Measurements from ENCODE around the gene PCBP3.
"Not testable (repeated sequence)": the region's sequence is repeated elsewhere in the genome, so short reads cannot be mapped to it uniquely, and the experiment has no call there.

Gene PCBP3

DNA sequence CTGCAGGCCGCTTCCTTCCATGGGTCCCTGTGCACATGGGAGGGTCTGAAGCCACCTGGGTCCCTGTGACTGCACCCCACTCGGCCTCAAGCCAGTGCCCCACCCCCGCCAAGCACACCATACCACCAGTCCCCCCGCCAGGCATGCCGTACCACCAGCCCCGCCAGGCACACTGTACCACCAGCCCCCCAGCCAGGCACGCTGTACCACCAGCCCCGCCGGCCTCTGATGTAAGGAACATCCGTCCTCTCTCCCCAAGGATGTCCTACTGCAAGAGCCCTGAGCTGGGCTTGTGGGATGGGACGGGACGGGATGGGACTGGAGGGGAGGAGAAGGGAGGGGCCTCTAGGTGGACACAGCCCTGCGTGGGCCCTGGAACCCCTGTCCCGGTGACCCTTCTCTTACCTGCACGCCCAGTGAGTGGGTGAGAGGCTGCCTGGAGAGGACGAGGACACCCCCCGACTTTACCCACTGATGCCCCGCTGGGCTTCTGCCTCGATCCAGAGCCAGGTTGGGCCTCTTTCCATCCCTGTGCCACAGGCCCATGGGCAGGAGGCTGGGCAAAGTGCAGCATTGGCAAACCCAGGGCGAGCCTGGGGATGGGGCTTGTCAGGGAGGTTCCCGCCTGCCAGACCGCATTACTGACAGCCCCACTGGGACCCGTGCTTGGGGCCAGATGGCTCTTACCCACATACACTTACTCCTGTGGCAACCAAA is 297.3 kb downstream of the PCBP3 start:
- DNase-seq: no peak

DNA sequence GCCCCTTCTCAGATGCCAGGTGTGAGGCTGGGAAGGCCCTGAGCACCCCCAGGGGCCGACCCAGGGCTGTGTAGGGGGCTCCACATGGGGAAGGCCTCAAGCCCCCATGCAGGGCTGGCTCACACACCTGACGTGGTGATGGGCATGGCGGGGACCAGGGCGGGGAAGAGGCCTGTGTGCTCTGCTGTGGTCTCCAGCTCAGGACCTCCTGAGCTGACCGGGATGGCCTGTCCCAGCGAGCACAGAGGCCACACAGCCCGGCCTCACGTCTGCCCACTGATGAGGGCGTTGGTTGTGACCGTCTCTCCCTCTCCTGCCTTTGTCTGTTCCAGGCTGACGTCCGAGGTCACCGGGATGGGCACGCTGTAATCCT is 297.8 kb downstream of the PCBP3 start:
- DNase-seq: no peak

DNA sequence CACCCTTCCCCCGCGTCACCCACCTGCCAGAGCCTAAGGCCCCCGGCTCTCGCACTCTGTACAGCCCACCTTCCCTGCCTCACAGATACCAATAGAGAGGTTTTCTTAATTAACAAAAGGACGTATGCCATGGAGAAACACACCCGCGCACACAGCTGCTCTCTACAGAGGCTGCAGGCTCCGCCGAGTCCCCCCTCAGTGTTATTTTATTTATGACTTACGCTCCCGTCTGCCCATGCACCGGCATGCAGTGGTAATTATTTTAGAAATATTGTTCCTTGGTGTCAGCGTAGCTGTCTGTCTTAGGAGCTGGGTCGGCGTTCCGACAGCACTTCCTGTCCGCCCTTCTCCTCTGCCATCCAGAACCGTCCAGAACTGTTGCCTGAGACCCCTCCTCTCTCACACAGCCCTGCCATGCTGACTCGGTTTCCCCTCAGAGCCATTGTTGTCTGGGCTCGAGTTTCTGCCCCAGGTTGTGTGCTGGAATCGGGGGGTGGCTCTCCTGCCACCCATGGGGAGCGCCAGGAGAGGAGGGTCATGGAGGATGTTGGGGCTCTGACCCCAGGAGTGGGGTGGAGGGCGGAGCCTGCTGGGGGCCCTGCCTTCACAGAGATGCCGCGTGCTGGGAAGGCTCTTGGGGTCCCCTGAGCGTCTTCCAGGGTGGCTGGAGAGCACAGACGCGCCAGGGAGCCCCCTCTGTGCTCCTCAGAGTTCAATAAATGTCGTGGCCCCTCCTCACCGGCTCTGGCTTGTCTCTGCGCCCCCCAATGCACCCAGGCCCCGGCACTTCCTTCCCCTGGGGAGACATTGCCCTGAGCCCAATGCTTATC is 298.4 kb downstream of the PCBP3 start:
- no peak for DNase-seq

DNA sequence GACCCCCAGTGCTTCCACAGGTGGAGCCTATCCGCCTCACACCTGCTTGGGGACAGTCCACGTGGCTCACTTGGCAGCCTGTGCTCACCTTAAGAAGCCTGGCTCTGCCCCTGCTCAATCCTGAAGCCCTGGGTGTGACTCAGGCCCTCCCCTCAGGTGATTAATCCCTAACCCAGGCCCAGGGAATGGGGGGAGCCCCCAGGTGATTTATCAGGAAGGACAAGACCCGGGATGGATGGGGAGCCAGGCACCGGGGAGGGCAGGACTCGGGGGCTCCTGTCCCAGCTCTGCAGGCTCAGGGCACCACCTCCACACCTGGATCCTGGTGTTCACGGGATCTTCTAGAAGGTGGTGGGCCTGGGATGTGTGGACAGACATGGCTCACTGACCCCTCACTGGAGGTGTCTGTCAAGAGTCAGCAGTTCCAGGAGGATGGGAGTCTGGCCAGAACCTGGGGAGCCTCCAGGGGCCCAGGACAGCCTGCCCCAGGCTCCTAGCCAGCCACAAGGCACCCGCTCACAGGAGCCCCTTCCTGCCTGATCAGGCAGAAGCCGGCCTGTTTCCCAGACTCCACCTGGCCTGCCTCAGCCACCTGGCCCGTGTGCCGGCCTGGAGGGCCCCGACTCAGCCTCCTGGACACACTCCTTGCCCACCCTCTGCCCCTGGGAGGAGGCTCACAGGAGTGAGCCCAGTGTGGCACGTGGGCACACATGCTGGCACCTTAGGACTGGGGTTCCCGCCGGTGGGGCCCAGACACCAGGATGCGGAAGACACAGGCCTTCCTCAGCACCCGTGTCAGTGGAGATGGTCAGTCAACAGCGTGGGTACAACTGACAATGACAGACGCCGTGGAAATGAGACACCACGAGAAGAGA is 299.5 kb downstream of the PCBP3 start:
- DNase-seq: no peak

DNA sequence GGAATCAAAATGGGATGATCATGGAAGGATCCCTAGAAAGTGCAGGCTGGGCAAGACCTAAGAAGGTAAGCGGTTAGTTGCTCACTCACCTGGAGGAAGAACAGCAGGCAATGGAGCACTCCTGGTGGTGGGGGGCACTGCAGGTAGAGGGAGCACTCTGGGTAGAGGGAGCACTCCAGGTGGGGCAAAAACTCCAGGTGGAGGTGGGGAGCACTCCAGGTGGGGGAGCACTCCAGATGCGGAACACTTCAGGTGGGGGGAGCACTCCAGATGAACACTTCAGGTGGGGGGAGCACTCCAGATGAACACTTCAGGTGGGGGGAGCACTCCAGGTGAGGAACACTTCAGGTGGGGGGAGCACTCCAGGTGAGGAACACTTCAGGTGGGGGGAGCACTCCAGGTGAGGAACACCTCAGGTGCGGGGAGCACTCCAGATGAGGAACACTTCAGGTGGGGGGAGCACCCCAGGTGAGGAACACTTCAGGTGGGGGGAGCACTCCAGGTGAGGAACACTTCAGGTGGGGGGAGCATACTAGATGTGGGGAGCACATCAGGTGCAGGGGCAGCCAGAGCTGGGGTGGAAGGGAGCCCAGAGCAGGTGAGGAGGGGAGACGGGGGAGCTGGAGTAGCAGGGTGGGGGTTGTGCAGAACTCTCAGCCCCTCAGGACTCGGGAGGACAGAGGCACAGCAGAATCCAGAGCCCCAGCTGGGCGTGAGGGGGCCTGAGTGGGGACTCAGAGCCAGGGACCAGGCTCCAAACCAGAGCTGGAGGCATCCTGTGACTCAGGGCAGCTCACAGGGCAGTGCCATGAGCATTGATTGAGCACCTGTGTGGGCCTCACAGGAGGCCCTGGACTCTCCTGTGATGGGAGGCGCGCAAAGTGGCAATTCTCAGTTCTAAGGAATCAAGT is 300.4 kb downstream of the PCBP3 start:
- no peak for DNase-seq

DNA sequence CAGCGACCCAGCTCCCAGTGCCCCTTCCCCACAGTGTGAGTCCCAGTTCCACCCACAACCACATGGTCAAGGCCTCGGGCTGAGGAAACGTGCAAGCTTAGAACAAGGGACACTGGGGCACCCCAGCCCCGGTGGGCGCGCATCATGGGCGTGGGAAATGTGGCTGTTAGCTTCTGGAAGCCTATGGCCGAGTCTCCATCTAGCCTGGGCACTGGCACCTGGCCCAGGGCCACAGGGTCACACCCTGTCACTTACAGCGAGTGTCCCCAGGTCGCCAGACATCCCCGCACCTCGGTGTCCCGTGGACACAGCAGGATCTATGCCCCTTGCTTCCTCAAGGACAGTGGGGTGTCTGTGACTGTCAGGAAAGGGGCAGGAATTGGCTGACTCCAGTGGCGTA is 301.1 kb downstream of the PCBP3 start:
- DNase-seq: no peak

DNA sequence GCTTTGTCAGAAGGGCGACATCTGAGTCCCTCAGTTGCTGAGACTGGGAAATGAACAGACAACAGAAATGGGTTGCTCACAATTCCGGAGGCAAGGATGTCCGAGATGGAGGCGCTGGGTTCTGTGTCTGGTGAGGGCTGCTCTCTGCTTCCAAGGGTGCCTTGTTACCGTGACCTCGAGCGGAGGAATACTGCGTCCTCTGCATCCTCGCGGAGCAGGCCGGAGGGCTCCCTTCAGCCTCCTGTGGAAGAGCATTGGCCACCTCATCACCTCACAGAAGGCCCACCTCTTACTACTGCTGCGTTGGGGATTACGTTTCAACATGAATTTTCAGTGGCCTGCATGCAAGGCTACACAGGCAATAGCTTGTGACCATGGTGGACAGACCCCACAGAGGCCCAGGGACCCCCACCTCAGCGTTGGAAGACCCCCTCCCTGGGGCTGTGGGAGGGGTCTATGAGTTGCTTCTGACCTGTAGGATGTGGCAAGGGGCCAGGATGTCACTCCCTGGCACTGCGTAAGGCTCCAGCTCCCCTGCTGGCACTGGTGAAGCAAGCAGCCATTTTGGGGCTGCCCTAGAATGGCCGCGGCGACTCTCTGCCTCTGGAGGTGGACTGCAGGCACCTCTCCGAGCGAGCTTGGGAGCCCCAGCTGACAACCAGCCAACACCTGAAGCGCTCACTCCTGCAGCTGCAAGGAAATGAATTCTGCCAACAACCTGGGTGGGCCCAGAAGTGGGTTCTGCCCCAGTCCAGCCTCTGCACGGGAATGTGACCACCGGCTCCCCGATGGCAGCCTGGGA is 301.7 kb downstream of the PCBP3 start:
- DNase-seq: no peak

DNA sequence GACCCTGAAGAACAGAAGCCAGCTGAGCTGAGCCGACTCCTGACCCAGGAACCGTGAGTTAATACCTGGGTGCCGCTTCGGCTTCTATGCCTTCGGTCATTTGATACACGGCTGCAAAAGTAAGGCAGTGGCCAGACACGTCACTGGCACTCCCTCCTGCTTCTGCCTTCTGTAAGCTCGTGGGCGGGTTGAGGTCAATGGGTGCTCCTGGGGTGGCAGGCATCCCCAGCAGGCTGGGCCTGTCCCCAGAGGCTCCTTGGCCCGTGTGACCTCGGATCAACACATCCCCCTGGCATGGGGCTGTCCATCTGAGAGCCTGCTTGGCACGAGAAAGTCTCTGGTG is 302.3 kb downstream of the PCBP3 start:
- DNase-seq: no peak

DNA sequence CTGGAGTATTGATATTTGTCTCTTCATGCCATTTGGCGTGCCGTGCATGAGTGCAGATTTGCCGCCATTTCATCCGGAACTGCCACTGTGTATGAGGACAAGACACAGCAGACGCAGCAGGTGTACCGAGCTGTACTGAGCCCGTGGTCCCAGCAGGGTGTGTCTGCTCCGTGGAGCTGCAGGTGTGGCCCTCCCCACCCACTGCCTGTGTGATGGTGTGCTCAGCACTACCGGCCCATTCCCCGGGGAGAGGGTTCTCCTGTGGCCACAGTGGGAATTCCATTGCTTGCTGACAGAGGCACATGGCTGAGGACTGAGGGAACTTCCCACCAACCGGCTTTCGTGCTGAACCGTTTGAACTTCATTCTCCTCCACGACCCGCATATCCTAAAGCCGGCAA is 303.8 kb downstream of the PCBP3 start:
- no peak for DNase-seq

DNA sequence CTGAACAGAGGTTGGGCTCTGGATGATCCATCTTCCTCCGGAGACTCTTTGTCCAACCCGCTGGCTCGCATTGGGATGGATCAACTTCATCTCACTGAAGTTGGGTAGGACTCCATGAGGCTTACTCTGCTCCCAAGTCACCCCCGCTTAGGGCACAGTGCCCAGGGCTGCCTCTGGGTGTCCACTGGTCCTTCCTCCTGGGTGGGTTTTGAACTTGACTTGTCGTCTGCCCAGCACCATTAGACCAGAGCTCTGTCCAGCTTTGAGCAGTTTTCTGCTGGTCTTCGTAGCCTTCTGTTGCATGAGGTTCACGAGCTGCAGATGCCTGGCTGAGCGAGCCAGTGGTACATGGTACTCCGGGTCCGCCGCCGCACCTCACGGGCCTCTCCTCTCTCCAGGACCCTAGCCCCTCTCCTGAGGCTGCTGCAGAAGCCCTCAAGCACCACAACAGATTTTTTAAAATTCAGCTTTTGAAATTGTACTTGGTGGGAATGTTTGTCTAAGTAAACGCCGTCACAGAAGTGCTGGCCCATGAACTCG is 304.3 kb downstream of the PCBP3 start:
- DNase-seq: no peak

DNA sequence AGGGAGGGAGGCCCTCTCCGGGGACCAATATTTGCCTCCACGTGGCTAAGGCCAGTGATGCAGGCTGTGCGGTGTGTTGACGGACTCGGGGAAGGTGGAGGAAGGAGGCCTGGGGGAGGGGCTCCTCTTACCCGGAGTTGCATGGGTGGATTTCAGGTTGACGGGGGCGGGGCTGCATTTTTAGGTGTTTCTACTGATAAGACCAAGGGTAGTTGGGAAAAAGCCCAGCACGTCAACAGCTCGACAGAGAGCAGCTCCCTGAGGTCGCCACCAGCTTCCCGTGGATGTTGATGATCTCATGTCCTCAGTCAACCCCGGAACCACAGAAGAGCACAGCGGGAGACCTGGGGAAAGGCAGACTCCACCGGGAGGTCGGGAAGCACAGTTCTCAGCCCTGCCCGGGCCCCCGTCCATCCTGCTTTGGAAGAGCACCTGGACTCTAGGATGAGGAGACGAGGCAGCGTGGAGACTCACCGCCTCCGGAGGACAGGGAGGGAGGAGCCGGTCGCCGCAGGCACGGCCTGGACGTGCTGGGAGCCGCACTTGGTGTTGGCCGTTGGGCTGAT is 305.1 kb downstream of the PCBP3 start:
- DNase-seq: no peak

DNA sequence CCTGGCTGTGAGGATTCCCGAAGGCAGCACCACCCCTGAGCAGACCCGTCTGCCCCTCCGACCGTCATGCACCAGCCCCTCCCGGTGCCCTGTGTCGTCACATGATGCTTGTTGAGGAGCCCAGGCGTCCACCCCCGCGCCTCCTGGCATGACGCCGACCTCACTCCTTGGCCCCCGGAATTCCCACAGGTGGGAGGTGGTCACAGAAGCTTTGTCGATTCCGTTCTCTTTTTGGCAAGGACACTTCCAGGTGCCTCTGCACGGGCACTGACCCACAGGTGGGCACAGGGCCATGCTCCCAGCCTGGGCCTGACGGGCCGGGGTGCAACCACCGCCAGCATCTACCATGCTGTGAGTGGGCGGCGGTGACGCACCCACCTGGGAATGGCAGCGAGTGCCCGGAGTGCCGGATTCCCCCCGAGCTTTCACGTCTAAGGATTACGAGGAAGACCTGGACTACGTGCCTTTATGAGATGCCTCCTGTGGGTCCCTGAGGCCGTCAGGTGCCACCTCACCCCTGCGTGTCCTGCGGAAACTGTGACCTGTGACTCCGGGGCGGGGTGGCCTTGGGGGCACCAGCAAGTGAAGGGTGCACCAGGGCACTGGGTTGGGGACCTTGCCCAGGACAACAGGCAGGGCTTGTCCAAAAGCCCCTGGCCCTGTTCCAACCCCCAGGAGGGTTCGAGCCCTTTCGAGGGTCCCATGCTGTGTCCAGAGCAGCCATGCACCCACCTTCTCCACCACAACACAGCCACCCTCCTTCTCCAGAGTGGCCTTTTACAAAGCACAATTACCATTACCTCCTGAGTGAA is 306.6 kb downstream of the PCBP3 start:
- no peak for DNase-seq

DNA sequence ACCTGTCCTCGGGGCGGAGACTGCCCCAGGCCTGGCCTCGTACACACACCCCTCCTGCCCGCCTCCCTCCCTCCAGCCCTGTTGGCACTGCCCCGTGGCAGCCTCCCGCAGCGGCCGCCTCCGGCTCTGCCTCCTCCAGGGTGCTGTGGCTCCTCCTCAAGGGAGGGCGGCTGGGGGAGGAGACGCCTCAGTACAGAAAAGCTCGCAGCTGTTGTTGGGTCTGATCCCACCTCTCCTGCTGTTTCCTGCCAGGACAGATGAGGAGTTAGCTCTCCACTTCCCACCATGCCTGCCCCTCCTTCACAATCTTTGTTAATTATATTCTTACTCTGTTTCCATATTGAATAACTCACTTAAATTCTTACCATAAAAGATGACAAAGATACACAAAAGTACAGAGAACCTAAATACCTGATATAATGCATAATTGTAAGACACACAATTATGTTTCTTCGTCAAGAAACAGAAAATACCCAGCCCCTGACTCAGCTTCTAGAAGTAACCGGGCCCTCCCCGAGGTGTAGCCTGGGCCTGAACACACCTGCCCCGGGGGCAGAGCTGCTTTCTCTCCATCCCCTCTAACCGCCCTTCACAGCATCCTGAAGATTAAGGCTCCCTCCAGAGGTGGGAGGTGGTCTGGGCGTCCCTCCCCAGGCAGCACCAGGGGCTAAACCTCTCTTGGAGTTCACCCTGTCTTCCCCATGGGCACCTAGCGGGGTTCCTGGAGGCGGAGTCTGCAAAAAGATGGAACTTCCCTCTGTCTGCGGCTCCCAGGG is 307.4 kb downstream of the PCBP3 start:
- no peak for DNase-seq

DNA sequence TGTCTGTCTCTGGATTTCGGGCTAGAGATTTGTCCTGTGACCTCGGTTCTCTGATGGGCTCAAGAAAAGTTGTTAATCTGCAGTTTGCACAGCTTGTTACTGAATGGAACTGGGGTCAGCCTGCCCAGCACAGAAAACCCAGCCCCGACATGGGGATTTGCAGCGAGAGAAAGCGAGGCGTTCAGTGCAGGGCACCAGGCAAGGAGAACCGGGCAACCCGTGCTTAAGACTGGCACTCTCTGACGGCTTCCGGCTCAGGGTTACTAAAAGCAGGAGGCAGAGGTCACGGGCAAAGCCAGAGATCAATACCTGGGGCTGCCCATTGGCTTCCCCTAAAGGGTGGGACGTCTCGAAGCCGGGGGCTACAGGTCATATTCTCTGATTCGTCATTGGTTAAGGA is 308.2 kb downstream of the PCBP3 start:
- DNase-seq: no peak

DNA sequence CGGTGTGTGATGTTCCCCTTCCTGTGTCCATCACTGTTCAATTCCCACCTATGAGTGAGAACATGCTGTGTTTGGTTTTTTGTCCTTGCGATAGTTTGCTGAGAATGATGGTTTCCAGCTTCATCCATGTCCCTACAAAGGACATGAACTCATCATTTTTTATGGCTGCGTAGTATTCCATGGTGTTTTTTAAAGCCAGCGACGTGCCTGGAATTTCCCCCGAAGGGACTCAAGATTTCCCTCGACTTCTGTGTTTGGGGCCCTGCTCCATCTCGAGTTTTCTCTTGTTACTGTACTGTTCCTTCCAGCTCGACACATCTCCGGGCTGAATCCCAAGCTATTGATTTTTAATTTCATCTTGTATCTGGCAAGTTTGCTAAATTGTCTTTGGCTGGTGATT is 309.0 kb downstream of the PCBP3 start:
- DNase-seq: not testable (repeated sequence)

DNA sequence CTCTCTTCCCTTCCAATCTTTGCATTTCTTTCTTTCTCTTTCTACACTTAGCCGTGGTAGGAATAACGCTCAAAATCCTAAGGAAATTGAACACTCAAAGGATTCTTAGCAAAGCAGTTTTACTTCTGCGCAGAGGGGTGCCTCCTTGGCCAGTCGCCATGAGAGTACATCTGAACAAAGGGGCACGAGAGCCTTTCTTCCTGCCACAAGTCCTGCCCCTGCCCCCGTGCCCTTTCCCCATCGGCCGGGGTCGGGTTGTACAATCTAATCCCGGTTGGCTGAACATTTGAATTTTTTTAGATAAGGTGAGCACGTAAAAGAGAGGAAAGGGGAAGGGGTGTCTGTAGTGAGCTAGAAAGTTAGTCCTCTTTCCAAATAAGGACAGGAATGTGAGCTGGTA is 309.4 kb downstream of the PCBP3 start:
- DNase-seq: no peak

DNA sequence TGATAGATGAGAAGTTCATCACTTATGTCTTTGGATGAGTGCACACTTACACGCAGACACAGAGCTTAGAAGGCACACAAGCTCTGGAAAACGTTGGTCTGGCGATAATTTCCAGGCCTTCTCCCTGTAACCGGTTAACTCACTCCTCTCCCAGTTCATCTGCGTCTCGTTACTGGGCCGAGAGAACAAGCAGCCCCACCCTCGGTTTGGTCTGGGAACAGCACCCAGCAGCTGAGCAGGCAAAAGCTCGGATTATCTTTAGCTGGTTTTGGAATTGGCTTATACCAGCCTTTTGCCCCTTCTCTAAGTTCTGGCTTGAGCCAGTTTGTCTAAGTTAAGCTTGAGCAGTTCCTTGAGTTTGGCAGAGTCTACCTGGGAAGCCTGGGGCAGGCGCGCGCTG is 310.7 kb downstream of the PCBP3 start:
- no peak for DNase-seq

DNA sequence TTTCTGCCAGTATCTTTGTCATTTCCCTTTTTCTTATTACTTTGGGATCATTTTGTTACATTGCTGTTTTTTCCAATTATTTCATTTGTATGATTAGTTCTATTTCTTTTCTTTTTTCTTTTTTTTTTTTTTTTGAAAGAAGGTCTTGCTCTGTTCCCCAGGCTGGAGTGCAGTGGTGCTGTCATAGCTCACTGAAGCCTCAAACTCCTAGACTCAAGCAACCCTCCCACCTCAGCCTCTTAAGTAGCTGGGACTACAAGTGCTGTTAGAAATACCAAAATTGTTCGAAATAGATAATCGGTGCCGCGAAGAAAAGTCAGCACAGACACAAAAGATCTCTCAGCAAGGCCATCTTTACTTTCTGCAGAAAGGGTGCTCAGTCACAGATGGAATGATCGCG is 311.4 kb downstream of the PCBP3 start:
- DNase-seq: no peak

DNA sequence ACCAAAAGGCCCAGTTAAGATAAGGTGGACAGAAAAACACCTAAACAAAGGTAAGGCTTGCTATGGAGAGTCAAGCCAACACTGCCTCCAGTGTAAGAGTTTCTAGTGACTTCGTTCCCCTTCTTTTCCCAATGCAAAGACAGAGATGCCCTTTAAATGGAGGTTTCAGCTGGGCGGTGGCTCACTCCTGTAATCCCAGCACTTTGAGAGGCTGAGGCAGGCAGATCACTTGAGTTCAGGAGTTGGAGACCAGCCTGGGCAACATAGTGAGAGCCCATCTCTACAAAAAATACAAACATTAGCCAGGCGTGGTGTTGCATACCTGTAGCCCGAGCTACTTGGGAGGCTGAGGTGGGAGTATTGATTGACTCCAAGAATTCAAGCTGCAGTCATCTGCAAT is 314.0 kb downstream of the PCBP3 start:
- DNase-seq: no peak
